AG04449 (cell line): ENCODE measurements around the gene PIP5K1B.

Source experiments
- CTCF ChIA-PET: fragments of 350-600 bp; formaldehyde crosslinking; extraction: SDS; loops from one replicate; lab custom pipeline; 2021; ENCODE audit warnings: antibody characterized with exemption; lab: Yijun Ruan, JAX
- POLR2A ChIA-PET: fragments of 400-600, 350-600 bp; formaldehyde crosslinking; extraction: SDS; loops from one replicate; lab custom pipeline; 2020; ENCODE audit warnings: antibody characterized with exemption, inconsistent platforms; lab: Yijun Ruan, JAX
- DNase-seq: peaks from one replicate; pipeline ENCODE4 v3.0.0-alpha.2; 2010; ENCODE audit warnings: low read depth, low spot score
- H3K4me3 ChIP-seq: 2 replicates; pipeline ENCODE4 v1.5.1; 2011; ENCODE audit warnings: low read depth, mild to moderate bottlenecking, control low read depth, low read length
- CTCF ChIP-seq: IDR thresholded peaks from one replicate; pipeline ENCODE4 v1.5.1; 2011; ENCODE audit warnings: mild to moderate bottlenecking, moderate library complexity, low read length, control low read depth, inconsistent platforms; ENCODE audit not compliant: insufficient read depth; ENCODE audit errors: missing control alignments

PIP5K1B gene

GRCh38 chr9:68678430-68678829 is 26.6 kb upstream of the PIP5K1B start:
- DNase-seq: no peak
- CTCF ChIA-PET: no interaction called here
- no peak overlapping the region for H3K4me3 ChIP-seq
- no peak for TF ChIP-seq CTCF
- POLR2A ChIA-PET: no interaction called here

GRCh38 chr9:68683433-68683832 is 21.6 kb upstream of the PIP5K1B start:
- no peak for DNase-seq
- H3K4me3 ChIP-seq: no peak overlapping the region
- CTCF ChIA-PET: no interaction called here
- POLR2A ChIA-PET: no interaction called here
- TF ChIP-seq CTCF: no peak

- POLR2A ChIA-PET: no interaction called here
These were observed 19.8 kb upstream of the PIP5K1B start for GRCh38 chr9:68685213-68685612.

GRCh38 chr9:68685770-68686169 is 19.3 kb upstream of the PIP5K1B start:
- no peak for DNase-seq
- CTCF ChIA-PET: no interaction called here
- POLR2A ChIA-PET: no interaction called here
- H3K4me3 ChIP-seq: no peak overlapping the region
- TF ChIP-seq CTCF: no peak

More at GRCh38 chr9:68685213-68685612, 19.8 kb upstream of the PIP5K1B start:
- H3K4me3 ChIP-seq: no peak overlapping the region
- TF ChIP-seq CTCF: no peak
- CTCF ChIA-PET: no interaction called here
- DNase-seq: no peak

GRCh38 chr9:68690088-68690487 is 15.0 kb upstream of the PIP5K1B start:
- H3K4me3 ChIP-seq: no peak overlapping the region
- DNase-seq: no peak
- CTCF ChIA-PET: no interaction called here
- POLR2A ChIA-PET: no interaction called here
- TF ChIP-seq CTCF: no peak

GRCh38 chr9:68692519-68692918 is 12.5 kb upstream of the PIP5K1B start:
- TF ChIP-seq CTCF: no peak
- ChIA-PET CTCF (no interaction called here), POLR2A (no interaction called here)
- H3K4me3 ChIP-seq: no peak overlapping the region
- DNase-seq: no peak

GRCh38 chr9:68694125-68694524 is 10.9 kb upstream of the PIP5K1B start:
- DNase-seq: no peak
- ChIA-PET CTCF (no interaction called here), POLR2A (no interaction called here)
- no peak for TF ChIP-seq CTCF
- no peak overlapping the region for H3K4me3 ChIP-seq
